Prostate gland (tissue), 2 donors: ENCODE data around the gene HERC5.

ENCODE experiments used
- POLR2A ChIP-seq: fragments of 450-650 bp; IDR thresholded peaks from one replicate; pipeline ENCODE4 v1.6.1; 2016; ENCODE audit warnings: antibody characterized with exemption, mild to moderate bottlenecking
- TF ChIP-seq, protein P1 (sequence below), 4 experiments: fragments of 200-600 bp in 2 of 4; fragments of 450-650 bp in 2 of 4; sonication (generic) in 2 of 4; IDR thresholded peaks; 1 replicate in 3 of 4; 2 replicates in 1 of 4; pipeline ENCODE4 v1.5.1; 2016 to 2019; ENCODE audit warnings: antibody characterized with exemption in 4 of 4, mild to moderate bottlenecking in 2 of 4, moderate library complexity in 2 of 4

DNA sequence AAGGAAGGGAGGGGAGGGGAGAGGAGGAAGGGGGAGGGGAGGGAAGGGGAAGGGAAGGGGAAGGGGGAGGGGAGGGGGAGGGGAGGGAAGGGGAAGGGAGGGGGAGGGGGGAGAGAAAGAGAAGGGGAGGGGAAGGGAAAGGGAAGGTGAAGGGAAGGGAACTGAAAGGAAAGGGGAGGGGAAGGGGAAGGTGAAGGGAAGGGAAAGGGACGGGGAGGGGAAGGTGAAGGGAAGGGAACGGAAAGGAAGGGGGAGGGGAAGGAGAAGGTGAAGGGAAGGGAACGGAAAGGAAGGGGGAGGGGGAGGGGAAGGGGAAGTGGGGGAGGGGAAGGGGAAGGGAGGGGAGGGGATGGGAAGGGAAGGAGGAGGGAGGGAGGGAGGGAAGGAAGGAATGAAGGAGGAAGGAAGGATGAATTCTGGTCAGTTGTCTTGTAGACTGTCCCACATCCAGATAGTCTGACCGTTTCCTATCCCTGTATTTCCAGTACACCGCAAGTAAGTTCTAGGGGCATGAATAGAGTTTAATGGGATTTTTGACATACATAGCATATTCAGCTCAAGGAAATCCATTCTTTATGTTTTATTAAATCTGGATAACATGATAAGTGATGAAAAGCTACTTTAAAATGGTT is 20.4 kb downstream of the HERC5 start:
- TF ChIP-seq, protein P1, sequence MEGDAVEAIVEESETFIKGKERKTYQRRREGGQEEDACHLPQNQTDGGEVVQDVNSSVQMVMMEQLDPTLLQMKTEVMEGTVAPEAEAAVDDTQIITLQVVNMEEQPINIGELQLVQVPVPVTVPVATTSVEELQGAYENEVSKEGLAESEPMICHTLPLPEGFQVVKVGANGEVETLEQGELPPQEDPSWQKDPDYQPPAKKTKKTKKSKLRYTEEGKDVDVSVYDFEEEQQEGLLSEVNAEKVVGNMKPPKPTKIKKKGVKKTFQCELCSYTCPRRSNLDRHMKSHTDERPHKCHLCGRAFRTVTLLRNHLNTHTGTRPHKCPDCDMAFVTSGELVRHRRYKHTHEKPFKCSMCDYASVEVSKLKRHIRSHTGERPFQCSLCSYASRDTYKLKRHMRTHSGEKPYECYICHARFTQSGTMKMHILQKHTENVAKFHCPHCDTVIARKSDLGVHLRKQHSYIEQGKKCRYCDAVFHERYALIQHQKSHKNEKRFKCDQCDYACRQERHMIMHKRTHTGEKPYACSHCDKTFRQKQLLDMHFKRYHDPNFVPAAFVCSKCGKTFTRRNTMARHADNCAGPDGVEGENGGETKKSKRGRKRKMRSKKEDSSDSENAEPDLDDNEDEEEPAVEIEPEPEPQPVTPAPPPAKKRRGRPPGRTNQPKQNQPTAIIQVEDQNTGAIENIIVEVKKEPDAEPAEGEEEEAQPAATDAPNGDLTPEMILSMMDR (IDR thresholded peaks at IDR 0.05), result no peak
- TF ChIP-seq POLR2A, result no peak
